RWPE1 (cell line): Measurements from ENCODE around the gene FAAP20.
"Not testable (repeated sequence)": the region's sequence is repeated elsewhere in the genome, so short reads cannot be mapped to it uniquely, and the experiment has no call there.

Source experiments
- CTCF ChIA-PET: fragments of 350-600 bp; sonication (Branson Sonifier 250); formaldehyde crosslinking; extraction: SDS; loops from one replicate; lab custom pipeline; 2021; lab: Yijun Ruan, JAX
- POLR2A ChIA-PET: fragments of 400-600 bp; formaldehyde crosslinking; extraction: SDS; loops from one replicate; lab custom pipeline; 2020; ENCODE audit warnings: antibody characterized with exemption; ENCODE audit not compliant: low non-redundant PET; lab: Yijun Ruan, JAX
- DNase-seq: peaks from one replicate; pipeline ENCODE4 v3.0.0; 2012; ENCODE audit warnings: low spot score
- H3K27ac ChIP-seq: fragments of 450-650 bp; 2 replicates; pipeline ENCODE4 v1.5.1; 2017
- TF ChIP-seq, protein P1 (sequence below): fragments of 450-650 bp; conservative IDR thresholded peaks from 2 replicates; pipeline ENCODE4 v1.5.1; 2017; ENCODE audit warnings: low read depth, mild to moderate bottlenecking

FAAP20 gene

DNA sequence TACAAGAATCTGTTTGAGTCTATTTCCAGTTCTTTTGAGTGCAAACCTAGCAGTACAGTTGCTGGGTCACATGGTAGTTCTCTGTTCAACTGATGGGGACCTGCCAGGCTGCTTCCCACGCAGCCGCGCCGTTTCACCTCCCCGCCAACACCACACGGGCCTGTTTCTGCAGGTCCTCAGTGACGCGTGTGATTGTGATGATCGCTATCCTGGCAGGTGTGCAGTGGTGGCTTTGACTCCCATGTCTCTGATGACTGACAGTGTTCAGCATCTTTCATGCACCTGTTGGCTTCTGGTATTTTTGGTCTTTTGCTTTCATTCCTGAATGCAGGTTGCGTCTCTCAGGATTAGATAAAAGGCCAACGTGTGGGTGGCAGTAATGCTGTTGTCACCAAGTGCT lies 41.6 kb downstream of the FAAP20 start:
- TF ChIP-seq, protein P1, sequence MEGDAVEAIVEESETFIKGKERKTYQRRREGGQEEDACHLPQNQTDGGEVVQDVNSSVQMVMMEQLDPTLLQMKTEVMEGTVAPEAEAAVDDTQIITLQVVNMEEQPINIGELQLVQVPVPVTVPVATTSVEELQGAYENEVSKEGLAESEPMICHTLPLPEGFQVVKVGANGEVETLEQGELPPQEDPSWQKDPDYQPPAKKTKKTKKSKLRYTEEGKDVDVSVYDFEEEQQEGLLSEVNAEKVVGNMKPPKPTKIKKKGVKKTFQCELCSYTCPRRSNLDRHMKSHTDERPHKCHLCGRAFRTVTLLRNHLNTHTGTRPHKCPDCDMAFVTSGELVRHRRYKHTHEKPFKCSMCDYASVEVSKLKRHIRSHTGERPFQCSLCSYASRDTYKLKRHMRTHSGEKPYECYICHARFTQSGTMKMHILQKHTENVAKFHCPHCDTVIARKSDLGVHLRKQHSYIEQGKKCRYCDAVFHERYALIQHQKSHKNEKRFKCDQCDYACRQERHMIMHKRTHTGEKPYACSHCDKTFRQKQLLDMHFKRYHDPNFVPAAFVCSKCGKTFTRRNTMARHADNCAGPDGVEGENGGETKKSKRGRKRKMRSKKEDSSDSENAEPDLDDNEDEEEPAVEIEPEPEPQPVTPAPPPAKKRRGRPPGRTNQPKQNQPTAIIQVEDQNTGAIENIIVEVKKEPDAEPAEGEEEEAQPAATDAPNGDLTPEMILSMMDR = no peak
- ChIA-PET CTCF (interaction anchor here (2.6 kb wide), 1 partner anchor 13 kb away, joined by 9 read pairs; no protein-coding TSS in a partner anchor), POLR2A (no interaction called here)
- no peak overlapping the region for H3K27ac ChIP-seq
- DNase-seq = no peak

DNA sequence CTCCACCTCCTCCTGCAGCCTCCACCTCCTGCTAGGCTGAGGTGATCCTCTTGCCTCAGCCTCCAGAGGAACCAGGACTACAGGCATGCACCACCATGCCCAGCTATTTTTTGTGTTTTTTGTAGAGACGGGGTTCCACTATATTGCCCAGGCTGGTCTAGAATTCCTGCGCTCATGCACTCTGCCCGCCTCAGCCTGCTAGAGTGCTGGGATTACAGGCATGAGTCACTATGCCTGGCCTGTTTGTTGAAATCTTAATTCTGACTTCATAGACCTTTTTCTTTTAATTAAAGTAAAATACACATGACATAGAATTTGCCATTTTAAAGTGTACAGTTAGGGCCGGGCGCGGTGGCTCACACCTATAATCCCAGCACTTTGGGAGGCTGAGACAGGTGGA lies 42.7 kb downstream of the FAAP20 start:
- ChIA-PET POLR2A (no interaction called here), CTCF (interaction anchor here (2.1 to 2.6 kb wide), 2 partner anchors 12 to 22 kb away, joined by 9 read pairs; no protein-coding TSS in a partner anchor)
- H3K27ac ChIP-seq = no peak overlapping the region
- TF ChIP-seq, protein P1 = no peak
- no peak for DNase-seq

- TF ChIP-seq, protein P1 = no peak
- POLR2A ChIA-PET = no interaction called here
- CTCF ChIA-PET = interaction anchor here (0.7 to 2.6 kb wide), 3 partner anchors 11 to 23 kb away, joined by 4 to 9 read pairs (median 9); no protein-coding TSS in a partner anchor
These were observed 43.3 kb downstream of the FAAP20 start for GRCh38 chr1:2151252-2151651.

GRCh38 chr1:2150801-2151200 lies 43.8 kb downstream of the FAAP20 start:
- no peak for DNase-seq
- TF ChIP-seq, protein P1 = no peak
- ChIA-PET CTCF (interaction anchor here (0.7 to 2.6 kb wide), 3 partner anchors 11 to 23 kb away, joined by 4 to 9 read pairs (median 9); no protein-coding TSS in a partner anchor), POLR2A (no interaction called here)
- H3K27ac ChIP-seq = no peak overlapping the region

More at GRCh38 chr1:2151252-2151651, 43.3 kb downstream of the FAAP20 start:
- DNase-seq = no peak
- no peak overlapping the region for H3K27ac ChIP-seq

DNA sequence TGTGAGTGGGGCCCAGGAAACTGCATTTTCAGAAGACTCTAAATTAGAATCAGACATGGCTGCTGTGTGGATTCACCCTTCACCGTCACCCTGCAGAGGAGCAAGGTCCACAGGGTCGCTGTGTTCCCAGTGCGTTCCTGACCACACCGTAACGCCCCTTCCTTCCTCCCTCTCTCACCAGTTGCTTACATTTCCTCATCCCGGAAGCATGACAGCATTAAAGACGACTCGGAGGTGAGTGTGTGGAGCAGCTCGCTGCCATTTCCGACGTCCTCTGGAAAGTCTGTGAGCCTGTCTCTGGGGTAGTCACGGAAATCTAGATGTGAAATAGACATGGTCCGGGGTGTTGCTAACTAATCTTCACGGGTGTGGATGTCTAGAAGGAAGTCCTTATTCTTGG lies 45.9 kb downstream of the FAAP20 start:
- POLR2A ChIA-PET = no interaction called here
- CTCF ChIA-PET = interaction anchor here (1.2 kb wide), 1 partner anchor 26 kb away, joined by 3 read pairs; no protein-coding TSS in a partner anchor
- DNase-seq = no peak
- no peak overlapping the region for H3K27ac ChIP-seq
- TF ChIP-seq, protein P1 = no peak

DNA sequence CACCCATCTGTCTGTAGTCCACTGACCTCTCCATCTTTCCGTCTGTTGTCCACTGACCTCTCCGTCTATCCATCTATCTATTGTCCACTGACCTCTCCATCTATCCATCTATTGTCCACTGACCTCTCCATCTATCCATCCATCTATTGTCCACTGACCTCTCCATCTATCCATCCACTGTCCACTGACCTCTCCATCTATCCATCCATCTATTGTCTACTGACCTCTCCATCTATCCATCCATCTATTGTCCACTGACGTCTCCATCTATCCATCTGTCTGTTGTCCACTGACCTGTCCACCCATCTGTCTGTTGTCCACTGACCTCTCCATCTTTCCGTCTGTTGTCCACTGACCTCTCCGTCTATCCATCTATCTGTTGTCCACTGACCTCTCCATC lies 46.7 kb downstream of the FAAP20 start:
- CTCF ChIA-PET, POLR2A ChIA-PET, DNase-seq, H3K27ac ChIP-seq: not testable (repeated sequence)

DNA sequence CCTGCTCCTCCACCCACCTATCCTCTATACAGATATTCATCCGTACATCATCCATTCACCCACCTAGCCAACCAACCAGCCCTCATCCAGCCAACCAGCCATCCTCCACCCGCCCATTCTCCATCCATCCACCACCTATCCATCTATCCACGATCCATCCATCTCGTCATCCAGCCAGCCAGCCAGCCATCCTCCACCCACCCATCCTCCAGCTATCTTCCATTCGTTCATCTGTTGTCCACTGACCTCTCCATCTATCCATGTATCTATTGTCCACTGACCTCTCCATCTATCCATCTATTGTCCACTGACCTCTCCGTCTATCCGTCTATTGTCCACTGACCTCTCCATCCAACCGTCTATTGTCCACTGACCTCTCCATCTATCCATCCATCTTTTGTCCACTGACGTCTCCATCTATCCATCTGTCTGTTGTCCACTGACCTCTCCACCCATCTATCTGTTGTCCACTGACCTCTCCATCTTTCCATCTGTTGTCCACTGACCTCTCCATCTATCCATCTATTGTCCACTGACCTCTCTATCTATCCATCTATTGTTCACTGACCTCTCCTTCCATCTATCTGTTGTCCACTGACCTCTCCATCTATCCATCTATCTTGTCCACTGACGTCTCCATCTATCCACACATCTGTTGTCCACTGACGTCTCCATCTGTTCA lies 47.6 kb downstream of the FAAP20 start:
- no peak overlapping the region for H3K27ac ChIP-seq
- TF ChIP-seq, protein P1 = no peak
- ChIA-PET POLR2A (no interaction called here), CTCF (no interaction called here)
- DNase-seq = no peak
